ENCODE results near the gene AKAP6.
"Not testable (repeated sequence)": the region's sequence is repeated elsewhere in the genome, so short reads cannot be mapped to it uniquely, and the experiment has no call there.

Gene AKAP6

DNA sequence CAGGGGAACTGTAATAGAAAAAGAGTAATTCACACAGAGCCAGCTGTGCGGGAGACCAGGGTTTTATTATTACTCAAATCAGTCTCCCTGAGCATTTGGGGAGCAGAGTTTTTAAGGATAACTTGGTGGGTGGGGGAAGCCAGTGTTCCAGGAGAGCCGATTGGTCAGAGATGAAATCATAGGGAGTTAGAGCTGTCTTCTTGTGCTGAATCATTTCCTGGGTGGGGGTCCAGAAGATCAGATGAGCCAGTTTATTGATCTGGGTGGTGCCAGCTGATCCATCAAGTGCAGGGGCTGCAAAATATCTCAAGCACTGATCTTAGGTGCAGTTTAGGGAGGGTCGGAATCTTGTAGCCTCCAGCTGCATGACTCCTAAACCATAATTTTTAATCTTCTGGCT lies 44.1 kb downstream of the AKAP6 start:
- not testable (repeated sequence) for DNase-seq (ENCODE audit: low read depth)

DNA sequence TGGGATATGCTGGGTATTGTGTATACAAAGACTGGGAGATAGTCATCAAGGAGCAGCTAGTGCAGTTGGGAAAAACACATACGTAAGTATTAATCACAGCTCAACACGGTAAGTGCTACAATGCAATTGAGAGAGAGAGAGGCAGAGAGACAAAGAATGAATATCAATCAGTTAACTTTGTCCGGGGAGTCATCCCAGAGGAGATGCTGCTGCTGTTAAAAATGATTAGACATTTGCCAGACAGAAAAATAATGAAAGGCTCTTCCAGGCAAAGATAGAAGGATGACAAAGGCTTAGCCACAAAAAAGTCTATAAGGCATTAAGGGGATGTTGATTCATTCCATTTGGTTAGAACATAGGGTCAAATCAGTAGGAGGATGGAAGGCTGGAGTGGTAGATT lies 45.1 kb downstream of the AKAP6 start:
- no peak for DNase-seq (ENCODE audit: low read depth)

DNA sequence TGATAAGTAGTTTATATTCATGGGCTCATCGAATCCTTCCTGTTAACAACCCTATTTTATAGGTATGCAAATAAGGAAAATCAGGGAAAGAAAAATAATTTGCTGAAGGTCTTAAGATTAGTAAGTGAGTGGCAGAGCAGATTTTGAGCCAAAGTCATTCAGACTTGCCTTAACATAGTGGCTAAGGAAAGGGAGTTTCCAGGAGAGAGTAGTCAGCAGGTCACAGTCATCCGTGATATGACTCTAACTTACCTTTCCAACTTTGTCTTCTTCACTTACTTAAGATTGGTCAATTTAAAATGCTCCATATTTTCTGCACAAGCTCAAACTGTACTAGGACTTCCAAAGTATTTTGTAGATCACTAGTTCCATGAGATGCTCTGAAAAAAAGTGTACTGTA lies 46.6 kb downstream of the AKAP6 start:
- DNase-seq (ENCODE audit: low read depth) = no peak

DNA sequence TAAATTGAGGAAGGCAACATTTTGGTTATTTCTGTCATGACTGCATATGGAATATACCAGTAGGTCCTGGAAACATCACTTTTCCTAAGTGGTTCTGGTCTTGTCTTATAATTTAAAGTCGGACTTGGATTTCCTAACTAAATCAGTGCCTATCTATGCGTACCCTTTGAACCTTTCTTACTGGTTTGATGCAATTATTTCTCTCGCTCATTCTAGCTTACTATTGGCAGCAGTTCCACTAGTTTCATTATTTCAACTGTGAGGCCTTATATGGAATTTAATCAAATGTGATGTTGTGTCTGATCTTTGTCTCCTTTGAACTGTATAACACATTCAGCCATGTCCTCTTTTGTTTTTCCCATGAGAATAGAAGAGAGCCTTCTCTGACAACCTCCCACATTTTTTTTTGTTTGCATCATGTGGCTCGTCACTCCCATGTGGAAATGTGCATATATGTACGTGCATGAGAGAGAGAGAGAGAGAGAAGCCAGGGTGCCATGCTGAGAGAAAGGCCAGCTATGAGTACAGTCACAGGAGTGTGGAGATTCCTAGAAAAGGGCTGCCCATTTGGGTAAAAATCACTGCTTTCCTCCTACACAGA lies 48.0 kb downstream of the AKAP6 start:
- DNase-seq (ENCODE audit: low read depth) = no peak

DNA sequence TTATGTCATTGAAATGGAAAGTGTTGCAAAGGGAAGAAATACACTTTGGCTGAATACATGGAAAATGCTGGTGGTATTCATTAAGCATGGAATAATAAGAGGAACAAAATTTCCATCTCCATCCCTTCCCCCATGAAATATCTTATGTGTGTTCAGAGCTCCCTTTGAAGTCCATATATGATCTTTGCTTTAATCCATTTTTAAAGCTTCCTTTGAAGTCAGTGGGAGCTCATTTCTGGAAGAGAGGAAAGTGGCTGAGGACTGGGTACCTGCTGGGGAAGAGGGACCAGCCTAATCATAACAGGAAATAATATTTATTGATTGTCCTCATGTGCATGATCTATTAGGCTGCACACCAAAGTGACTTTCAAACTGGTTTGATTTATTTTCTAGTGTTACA lies 49.2 kb downstream of the AKAP6 start:
- no peak for DNase-seq (ENCODE audit: low read depth)

DNA sequence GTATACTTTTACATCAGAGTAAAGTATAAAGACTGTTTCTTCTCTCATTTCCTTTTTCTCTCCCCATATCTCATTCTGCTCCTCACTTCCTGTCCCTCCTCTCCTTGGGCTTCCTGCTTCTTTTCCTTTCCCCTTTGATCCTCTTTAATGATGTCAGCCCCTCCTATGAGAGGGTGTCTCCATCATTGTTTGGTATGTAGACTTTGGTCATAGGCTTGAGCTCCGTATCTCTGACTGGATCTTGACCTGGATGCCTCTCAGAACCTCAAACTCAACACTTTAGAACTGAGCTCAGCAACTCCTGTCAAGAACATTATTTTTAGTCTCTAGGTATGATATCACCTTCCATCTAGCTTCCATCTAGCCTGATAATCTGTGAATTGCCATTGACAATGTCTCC lies 50.3 kb downstream of the AKAP6 start:
- no peak for DNase-seq (ENCODE audit: low read depth)

DNA sequence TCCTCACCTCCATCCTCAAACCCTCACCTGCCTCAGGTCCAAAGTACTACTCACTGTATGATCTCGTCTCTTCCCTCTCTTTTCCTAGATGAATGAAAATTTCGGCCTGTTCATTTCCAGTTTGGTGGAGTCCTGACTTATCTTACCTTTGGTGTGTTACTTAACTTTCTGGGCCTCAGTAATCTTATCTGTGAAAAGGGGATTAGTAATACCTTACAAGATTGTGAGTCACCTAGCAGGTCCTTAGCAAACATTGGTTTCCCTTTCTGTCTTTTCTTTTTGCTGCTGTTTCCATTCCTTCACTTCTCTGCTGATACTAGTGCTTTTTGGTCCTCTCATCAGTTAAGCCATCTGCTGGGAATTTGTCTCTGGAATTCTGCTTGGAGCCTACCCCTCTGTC lies 52.8 kb downstream of the AKAP6 start:
- DNase-seq (ENCODE audit: low read depth) = no peak

DNA sequence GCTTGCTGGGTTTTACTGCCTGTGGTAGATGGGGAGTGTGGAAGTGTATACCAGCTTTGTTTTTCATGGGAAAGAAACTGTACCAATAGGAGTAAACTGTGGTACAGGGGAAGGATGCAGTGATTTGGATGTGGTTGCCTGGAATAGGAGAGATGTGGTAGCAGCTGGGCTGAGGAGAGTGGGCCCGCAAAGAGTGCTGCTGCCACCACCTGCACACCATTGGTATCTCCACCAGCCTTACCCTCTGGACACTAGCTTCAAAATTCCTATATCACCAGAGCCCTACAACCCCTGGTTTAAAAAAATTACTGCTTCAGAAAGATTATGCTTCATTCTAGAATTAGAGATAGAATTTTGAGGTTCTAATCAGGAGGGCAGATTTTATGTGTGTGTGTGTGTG lies 53.6 kb downstream of the AKAP6 start:
- DNase-seq (ENCODE audit: low read depth) = no peak

DNA sequence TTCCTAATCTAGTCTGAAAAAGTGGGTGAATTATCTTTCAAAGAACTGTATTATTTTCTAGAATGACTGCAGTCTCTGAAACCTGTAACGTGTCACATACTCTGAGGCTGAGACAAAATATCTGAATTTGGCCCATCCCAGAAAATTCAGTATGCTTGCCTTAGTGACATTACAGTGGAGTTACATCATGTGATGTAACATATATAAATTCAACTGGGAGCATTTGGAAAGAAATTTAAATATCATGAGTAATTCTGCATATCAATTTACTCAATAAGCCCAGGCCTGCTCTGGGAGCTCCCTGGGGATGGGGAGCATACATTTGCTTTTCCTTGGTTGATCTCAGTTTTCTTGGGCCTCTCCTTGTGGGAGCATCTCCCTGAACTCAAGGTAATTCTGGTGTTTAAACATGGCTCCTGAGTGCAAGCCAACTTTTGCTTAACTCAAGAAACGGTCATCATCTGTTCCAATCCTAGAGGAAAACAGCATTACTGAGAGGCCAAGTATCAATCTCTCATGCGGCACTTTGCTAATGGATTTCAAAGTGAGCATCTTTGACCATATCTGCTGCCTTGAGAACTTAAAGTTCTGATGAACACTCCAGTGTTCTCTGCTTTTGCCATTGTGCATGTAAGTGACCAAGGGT lies 54.4 kb downstream of the AKAP6 start:
- no peak for DNase-seq (ENCODE audit: low read depth)

DNA sequence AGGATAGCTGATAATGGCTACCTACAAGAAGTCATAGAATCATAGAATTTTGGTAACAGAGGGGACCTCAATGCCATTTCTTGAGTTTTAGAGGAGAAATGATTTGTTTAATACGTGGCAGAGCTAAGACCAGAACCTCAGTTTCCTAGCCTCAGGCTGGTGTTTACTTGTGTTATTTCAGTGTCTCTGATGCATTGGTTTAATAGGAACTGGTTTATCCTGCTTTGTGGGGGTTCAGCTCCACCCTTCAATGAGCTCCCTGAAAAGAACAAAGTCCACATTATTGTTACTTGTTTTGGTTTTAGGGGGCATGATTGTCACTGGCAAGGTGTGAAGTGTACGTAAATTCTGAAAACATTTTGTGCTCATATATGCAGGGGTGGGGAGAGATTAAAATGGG lies 55.4 kb downstream of the AKAP6 start:
- DNase-seq (ENCODE audit: low read depth) = no peak

DNA sequence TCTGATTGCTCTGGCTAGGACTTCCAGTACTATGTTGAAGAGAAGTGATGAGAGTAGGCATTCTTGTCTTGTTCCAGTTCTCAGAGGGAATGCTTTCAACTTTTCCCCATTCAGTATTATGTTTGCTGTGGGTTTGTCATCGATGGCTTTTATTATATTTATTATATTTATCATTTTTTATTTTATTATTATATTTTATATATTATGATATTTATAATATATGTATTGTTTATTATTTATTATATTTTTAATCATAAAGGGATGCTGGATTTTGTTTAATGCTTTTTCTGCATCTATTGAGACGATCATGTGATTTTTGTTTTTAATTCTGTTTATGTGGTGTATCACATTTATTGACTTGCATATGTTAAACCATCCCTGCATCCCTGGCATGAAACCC lies 58.2 kb downstream of the AKAP6 start:
- not testable (repeated sequence) for DNase-seq (ENCODE audit: low read depth)

DNA sequence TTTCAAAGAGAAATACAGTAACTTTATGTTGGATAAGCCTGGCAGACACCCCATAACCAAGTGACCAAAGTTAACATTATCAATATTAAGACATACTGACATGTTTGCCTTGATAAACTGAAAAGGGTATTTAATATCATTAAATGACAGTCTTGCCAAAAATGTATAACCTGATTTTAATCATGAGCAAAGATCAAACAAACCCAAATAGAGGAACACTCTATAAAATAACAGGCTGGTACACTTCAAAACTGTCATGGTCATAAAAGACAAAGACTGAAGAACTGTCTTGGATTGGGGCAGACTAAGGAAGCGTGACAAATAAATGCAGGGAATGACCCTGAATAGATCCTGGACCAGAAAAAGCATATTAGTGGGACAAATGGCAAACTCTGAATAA lies 64.0 kb downstream of the AKAP6 start:
- no peak for DNase-seq (ENCODE audit: low read depth)

DNA sequence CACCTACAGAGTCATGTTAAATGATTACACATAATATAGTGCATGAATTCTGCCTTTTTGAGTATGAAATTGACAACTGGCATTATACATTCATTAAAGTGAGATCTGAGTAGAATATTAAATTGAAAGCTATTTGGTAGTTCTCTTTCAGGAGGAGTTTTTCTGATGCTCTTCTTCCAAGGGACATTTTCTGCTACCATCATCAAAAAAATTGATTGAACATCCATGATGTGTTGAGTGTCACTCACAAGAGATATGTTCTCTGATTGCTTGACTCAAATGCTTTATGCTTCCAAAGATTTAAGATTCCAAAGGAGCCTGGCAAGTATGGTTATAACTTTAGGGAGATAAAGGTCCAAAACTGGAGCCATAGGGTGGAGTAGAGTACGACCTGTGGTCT lies 64.9 kb downstream of the AKAP6 start:
- DNase-seq (ENCODE audit: low read depth) = no peak

DNA sequence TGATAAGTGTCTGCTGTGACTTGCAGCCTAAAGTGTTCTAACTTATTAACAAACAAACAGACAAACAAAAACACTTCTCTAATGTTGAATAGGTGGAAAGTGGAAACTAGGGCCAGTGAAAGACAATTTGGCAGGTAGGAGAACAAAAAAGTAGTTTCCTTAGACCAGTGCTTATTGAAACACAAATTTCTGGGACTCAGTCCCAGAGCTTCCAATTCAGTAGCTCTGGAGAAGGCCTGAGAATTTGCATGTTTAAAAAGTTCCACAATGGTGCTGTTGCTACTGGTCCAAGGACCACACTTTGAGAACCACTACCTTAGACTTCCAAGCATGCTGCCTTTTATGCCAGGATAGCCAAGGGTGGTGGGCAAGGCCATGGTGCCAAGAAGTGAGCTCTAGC lies 67.8 kb downstream of the AKAP6 start:
- DNase-seq (ENCODE audit: low read depth) = no peak

DNA sequence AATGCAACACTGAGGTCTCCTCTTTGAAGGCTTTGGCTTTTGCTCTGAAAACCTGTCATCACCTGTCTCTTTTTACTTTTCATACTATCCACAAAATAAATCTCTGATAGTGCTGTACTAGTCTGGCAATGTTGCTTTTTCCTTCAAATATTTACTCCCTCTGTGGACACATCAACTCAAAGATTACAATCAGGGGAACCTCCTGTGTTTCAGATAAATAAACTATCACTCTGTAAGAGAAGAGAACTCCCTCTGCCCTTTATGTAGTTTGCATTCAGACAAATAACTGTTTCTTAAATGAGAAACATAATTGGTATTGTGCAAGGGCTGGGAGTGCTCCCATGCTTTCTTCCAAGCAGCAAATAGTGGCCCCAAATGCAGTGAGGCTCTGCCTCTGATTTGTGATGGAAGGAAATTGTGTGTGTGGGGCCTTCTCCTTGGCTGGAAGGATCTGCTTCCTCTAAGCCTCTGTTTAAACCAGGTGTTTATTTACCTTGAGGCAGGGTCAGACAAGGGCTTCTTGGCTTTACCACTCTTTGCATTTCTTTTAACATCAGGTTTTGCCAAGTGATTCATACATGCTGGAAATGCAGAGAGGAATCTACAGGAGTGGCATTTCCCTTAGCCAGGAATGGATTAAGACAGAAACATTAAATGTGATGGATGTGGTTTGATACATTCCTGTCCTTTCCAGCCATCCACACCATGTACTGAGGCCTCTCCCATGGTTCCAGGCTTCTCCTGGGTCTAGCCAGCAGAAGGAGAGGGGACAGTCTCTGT lies 69.0 kb downstream of the AKAP6 start:
- DNase-seq (ENCODE audit: low read depth) = no peak

DNA sequence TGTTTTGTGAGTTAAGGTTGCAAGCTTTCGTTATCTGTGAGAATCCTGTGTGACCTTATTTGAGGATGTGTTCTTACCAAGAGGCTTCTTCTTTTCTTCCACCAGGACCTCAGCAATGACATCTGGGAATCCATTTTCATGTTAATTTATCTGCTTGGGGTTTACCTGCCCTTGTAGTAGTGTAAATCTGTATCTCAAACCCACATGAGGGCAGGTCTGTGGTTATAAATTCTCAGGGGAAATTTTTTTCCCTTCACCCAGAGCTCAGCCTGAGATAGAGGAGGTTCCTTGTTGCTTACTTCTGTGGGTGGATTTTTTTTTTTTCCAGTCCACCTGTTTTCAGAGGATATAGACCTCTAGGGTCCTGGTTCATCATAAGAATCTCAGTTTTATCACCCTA lies 70.8 kb downstream of the AKAP6 start:
- DNase-seq (ENCODE audit: low read depth) = no peak

DNA sequence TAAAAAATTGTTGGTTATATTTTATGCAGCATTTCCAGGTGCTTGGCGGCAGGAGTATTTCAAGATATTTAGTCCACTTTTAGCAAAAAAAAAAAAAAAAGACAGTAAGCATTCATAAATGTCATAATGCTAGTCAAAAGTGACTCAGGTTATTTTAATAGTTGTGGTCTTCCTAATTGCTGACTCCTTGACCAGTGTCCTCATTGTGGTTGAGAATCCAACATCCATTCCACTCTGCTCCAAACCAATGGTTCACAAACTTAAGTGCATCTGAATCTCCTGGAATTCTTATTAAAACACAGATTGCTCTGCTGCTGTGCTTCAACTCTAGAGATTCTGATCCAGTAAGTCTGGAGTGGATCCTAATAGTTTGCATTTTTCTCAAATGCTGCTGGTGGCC lies 71.4 kb downstream of the AKAP6 start:
- DNase-seq (ENCODE audit: low read depth) = no peak

DNA sequence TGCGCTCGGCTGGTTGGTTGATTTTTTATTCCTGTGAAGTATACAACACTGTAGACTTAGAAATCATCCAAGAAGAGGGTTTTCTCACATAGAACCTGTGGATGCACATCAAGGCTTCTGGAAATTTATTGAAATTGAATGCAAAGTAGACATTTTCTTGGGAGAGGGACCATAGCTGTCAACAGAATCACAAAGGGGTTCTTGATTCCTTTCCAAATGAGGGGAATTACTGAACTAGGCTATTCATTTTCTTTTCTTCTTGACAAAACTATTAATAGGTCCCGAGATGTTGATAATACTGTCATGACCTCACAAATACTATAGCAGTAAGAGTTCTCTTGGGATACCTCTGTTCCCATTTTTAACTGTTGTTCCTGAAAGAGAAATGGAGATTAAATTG lies 73.9 kb downstream of the AKAP6 start:
- no peak for DNase-seq (ENCODE audit: low read depth)

DNA sequence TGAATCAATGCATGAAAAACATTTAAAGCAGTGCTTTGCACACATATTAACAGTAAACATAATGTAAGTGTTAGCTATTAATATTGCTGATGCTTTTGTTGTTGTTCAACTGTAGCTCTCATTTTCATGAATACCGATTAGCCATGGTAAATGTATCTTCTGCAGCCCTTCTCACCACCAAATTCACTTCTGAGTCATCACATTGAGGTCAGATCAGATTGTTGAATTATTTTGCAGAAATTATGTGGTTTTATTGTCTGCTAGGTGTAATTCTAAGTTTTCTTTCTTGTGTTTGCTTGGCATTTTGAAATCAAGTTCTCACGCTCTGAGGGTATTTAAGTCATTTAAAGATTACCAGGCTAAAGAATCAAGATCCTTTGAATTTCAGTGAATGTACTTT lies 74.6 kb downstream of the AKAP6 start:
- DNase-seq (ENCODE audit: low read depth) = no peak

DNA sequence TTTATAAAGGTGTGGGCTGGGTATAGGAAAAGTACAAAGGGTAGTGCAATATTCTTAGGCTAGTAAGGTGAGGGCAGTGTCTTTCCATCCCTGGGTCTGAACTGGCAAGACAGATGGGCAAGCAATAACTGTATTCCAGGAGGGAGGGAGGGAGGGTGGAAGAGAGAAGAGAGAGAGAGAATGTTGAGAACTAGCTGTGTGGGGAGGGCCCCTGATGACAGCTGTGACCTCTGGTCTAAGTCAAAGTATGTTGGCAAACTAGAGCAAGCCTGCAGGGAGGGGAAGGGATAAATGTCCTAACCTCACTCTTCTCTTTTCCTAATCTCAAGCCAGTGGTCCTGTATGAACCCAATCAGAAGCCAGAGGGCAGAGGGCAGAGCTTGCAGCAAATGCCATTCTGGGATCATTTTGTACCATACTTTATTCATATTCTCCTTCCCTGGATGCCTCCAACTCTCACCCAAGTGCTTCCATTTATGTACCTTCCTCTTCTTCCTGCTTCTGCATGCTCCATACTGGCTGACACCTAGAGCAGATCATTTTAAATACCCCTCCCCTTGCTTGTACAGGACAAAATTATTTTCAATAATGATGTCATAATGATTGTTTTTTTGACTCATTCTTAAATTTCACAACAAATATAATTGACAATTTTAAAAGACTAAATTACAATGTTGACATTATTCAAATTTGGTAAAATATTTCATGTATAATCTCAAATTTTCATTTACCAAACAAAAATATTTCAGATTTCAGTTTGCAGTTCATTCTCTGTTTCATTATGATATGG lies 75.9 kb downstream of the AKAP6 start:
- DNase-seq (ENCODE audit: low read depth) = no peak

DNA sequence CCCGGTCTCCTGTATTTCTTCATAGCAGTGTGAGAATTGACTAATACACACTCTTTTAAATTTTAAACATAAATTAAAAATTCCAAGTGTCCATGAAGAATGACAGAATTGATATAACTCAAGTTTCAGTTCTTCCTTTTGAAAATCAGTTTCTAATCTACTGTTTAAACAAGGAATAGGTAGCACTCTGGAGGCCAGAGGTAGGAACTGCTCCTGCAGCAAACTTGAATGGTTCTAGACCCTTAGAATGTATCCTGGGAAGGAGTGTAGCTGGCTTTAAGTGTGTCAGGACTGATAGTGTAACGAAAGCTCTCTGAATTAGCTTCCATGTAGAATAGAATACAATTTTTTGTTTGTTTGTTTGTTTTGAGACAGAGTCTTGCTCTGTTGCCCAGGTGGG lies 76.8 kb downstream of the AKAP6 start:
- no peak for DNase-seq (ENCODE audit: low read depth)

DNA sequence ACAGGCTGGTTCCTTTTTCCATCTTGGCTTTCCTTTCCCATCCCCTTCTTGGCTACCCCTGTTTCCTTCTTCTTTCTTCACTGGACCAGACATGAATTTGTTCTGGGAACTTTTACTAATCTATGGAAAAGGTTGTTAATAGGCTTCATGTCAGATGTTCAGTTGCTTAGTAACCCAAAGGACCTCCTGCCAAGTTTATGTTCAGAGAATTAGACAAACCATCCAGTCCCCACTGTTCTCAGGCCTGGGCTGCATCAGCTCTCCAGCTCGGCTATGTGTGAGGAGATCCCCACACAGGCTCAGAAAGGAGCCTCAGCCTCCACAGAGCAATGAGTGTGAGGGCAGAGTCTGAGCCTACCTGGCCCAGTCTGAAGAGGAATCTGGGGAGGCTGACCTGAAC lies 78.0 kb downstream of the AKAP6 start:
- no peak for DNase-seq (ENCODE audit: low read depth)

DNA sequence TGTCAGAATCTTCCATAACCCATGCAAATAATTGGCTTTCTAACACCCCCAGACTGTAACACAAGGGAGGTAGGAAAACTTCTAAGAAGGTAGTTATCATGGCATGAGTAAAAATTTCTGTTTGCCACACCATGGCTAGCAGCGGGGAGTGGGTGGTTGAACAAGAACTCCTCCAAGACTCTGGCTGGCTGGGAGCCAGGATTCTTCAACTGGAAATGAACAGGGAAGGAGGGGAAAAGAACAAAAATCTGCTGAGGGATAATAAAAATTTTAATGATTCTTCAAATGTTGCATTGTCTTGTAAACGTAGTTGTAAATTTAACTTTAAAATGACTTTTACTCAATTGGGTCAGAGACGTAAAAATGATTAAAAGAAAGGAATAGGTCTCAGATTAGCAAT lies 78.9 kb downstream of the AKAP6 start:
- no peak for DNase-seq (ENCODE audit: low read depth)

Data from HS-5 (cell line).